Activated CD8-positive, alpha-beta memory T cell treated with anti-CD3 and anti-CD28 coated beads for 36 hours (primary cell): ENCODE measurements around the gene COPS7A. TPM values are rescaled to one million over a fixed set of nuclear protein-coding genes. Genes with fewer than 3 reads are reported as not detected.

Experiments used
- CTCF ChIA-PET: fragments of 350-600 bp; sonication (Branson Sonifier 250); formaldehyde crosslinking; loops from one replicate; lab custom pipeline; 2021; ENCODE audit warnings: antibody characterized with exemption; lab: Charles Lee
- POLR2A ChIA-PET: fragments of 350-600 bp; sonication (Branson Sonifier 250); formaldehyde crosslinking; loops from one replicate; lab custom pipeline; 2021; ENCODE audit warnings: antibody characterized with exemption; lab: Charles Lee
- total RNA-seq, 2 experiments: library from RNA; stranded (reverse); gene quantifications; one replicate each; pipeline ENCODE4 v1.2.3, GENCODE V29; 2021

The COPS7A gene
- total RNA-seq, 2 experiments from 2014 or later, result 43.5 to 46.1 TPM

- CTCF ChIA-PET, result interaction anchor here (1.6 to 2.6 kb wide), 4 partner anchors 8 to 114 kb away, joined by 3 to 9 read pairs (median 5); partner anchors contain the start of gene SPSB2
These were observed 34.8 kb downstream of the COPS7A start for GRCh38 chr12:6758506-6759095.

GRCh38 chr12:6759741-6760140 is 35.9 kb downstream of the COPS7A start:
- CTCF ChIA-PET, result interaction anchor here (0.6 to 2.6 kb wide), 5 partner anchors 15 to 126 kb away, joined by 3 to 9 read pairs (median 4); no protein-coding TSS in a partner anchor
- POLR2A ChIA-PET, result no interaction called here

More at GRCh38 chr12:6758506-6759095, 34.8 kb downstream of the COPS7A start:
- POLR2A ChIA-PET, result no interaction called here

GRCh38 chr12:6763380-6763779 is 39.5 kb downstream of the COPS7A start:
- ChIA-PET CTCF (interaction anchor here (1.9 kb wide), 1 partner anchor 10 kb away, joined by 9 read pairs; the partner anchor contains the start of gene MLF2), POLR2A (interaction anchor here (0.7 kb wide), 1 partner anchor 74 kb away, joined by 10 read pairs; the partner anchor contains the start of gene ZNF384)

- ChIA-PET CTCF (interaction anchor here (0.6 to 4.2 kb wide), 3 partner anchors 11 to 54 kb away, joined by 3 to 45 read pairs (median 42); partner anchors contain the start of gene MLF2), POLR2A (interaction anchor here (0.7 kb wide), 1 partner anchor 75 kb away, joined by 10 read pairs; the partner anchor contains the start of gene ZNF384)
These were observed 40.4 kb downstream of the COPS7A start for GRCh38 chr12:6764011-6764828.

- ChIA-PET CTCF (interaction anchor here (0.8 to 4.2 kb wide), 9 partner anchors 9 to 199 kb away, joined by 3 to 45 read pairs (median 5); partner anchors contain the start of gene MLF2), POLR2A (interaction anchor here (2.0 kb wide), 2 partner anchors 10 to 12 kb away, joined by 8 to 14 read pairs; partner anchors contain the start of gene MLF2)
These were observed 41.3 kb downstream of the COPS7A start for GRCh38 chr12:6765048-6765633.

- ChIA-PET CTCF (interaction anchor here (0.8 to 4.2 kb wide), 26 partner anchors 8 to 343 kb away, joined by 3 to 45 read pairs (median 4); partner anchors contain the start of genes C12orf57, COPS7A, GPR162 and MLF2), POLR2A (interaction anchor here (0.5 to 2.9 kb wide), 8 partner anchors 8 to 172 kb away, joined by 3 to 14 read pairs (median 4); partner anchors contain the start of genes MLF2, SPSB2 and ZNF384)
These were observed 42.1 kb downstream of the COPS7A start, which contains the start of gene PTMS for GRCh38 chr12:6765634-6766581. Gene PTMS (plus strand): TSS chr12:6766363. CDS start chr12:6766706, 343 bp downstream.

- POLR2A ChIA-PET, result interaction anchor here (0.6 to 2.9 kb wide), 9 partner anchors 8 to 171 kb away, joined by 3 to 14 read pairs (median 3); partner anchors contain the start of genes COPS7A, MLF2, SPSB2 and ZNF384
- CTCF ChIA-PET, result interaction anchor here (0.8 to 4.2 kb wide), 24 partner anchors 9 to 342 kb away, joined by 3 to 45 read pairs (median 4); partner anchors contain the start of genes C12orf57, COPS7A, GPR162 and MLF2
These were observed 43.0 kb downstream of the COPS7A start for GRCh38 chr12:6766651-6767349.

GRCh38 chr12:6767353-6768319 is 43.8 kb downstream of the COPS7A start:
- POLR2A ChIA-PET, result interaction anchor here (0.6 to 2.9 kb wide), 9 partner anchors 7 to 170 kb away, joined by 3 to 14 read pairs (median 3); partner anchors contain the start of genes COPS7A, MLF2, SPSB2 and ZNF384

GRCh38 chr12:6768437-6768914 is 44.6 kb downstream of the COPS7A start:
- ChIA-PET POLR2A (interaction anchor here (2.9 kb wide), 1 partner anchor 10 kb away, joined by 7 read pairs; no protein-coding TSS in a partner anchor), CTCF (interaction anchor here (2.1 to 11.7 kb wide), 4 partner anchors 8 to 53 kb away, joined by 6 to 85 read pairs (median 30); partner anchors contain the start of genes GPR162 and MLF2)

More at GRCh38 chr12:6767353-6768319, 43.8 kb downstream of the COPS7A start:
- CTCF ChIA-PET, result interaction anchor here (0.8 to 11.7 kb wide), 19 partner anchors 9 to 341 kb away, joined by 3 to 85 read pairs (median 4); partner anchors contain the start of genes COPS7A, GPR162, MLF2 and SPSB2

GRCh38 chr12:6768990-6769389 is 45.1 kb downstream of the COPS7A start:
- CTCF ChIA-PET, result interaction anchor here (11.7 kb wide), 1 partner anchor 16 kb away, joined by 85 read pairs; the partner anchor contains the start of gene MLF2
- POLR2A ChIA-PET, result no interaction called here

- POLR2A ChIA-PET, result no interaction called here
- CTCF ChIA-PET, result interaction anchor here (1.5 to 11.7 kb wide), 2 partner anchors 10 to 17 kb away, joined by 5 to 85 read pairs; partner anchors contain the start of gene MLF2
These were observed 45.8 kb downstream of the COPS7A start for GRCh38 chr12:6769666-6770065.

GRCh38 chr12:6770094-6770493 is 46.2 kb downstream of the COPS7A start:
- POLR2A ChIA-PET, result no interaction called here
- CTCF ChIA-PET, result interaction anchor here (1.5 to 11.7 kb wide), 2 partner anchors 10 to 17 kb away, joined by 5 to 85 read pairs; partner anchors contain the start of gene MLF2

GRCh38 chr12:6770600-6770999 is 46.8 kb downstream of the COPS7A start:
- ChIA-PET POLR2A (interaction anchor here (0.7 to 1.1 kb wide), 2 partner anchors 18 to 158 kb away, joined by 3 to 14 read pairs; partner anchors contain the start of gene MLF2), CTCF (interaction anchor here (0.5 to 11.7 kb wide), 4 partner anchors 10 to 319 kb away, joined by 3 to 85 read pairs (median 6); partner anchors contain the start of genes MLF2 and TAPBPL)

- CTCF ChIA-PET, result interaction anchor here (0.5 to 11.7 kb wide), 5 partner anchors 9 to 319 kb away, joined by 3 to 85 read pairs (median 5); partner anchors contain the start of genes MLF2 and TAPBPL
- POLR2A ChIA-PET, result interaction anchor here (0.5 to 1.3 kb wide), 5 partner anchors 18 to 159 kb away, joined by 3 to 14 read pairs (median 4); partner anchors contain the start of genes CDCA3, MLF2 and SPSB2
These were observed 47.2 kb downstream of the COPS7A start for GRCh38 chr12:6771091-6771495.
